NCI-H748 treated with DMSO at 0.1 percent for 48 hours (cell line): ENCODE results near the gene CRISP2.
A peak's percentile ranks its signal among the peaks of the same experiment; 100 is the strongest.
"Not testable (repeated sequence)": the region's sequence is repeated elsewhere in the genome, so short reads cannot be mapped to it uniquely, and the experiment has no call there.

Experiments used
- DNase-seq: peaks from one replicate; lab custom pipeline; 2025; lab: John Stamatoyannopoulos, UW

The CRISP2 gene

GRCh38 chr6:49713346-49713745 is at the start of gene CRISP2:
CRISP2 (minus strand) TSS chr6:49713543; CDS start chr6:49709196, 4,347 bp downstream.
- no peak for DNase-seq

- peak; percentile 27 for DNase-seq
Measured at GRCh38 chr6:49744259-49744658, 30.9 kb upstream of the CRISP2 start, which contains the start of gene CRISP3. CRISP3 (minus strand) TSS chr6:49744388; CDS start chr6:49744367, 21 bp downstream.

- no peak for DNase-seq
Measured at GRCh38 chr6:49743429-49743828, 30.1 kb upstream of the CRISP2 start.

DNA sequence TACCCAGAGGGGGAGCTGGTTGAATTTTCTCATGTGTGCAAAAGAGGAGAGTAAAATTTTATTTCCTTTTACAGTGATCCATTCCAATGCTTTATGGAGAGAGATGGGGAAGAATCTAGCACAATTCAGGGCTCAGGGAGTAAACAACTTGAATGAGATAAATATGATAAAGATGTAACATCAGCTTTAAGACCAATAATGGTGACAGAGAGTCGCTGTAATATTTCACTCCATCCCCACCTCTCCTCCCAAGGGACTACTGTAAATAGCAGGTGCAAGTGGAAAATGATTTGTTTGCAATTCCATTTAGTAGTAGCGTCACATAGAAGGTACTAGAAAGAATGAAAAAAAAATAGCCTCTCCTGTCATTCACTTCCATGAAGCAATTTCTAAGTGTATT is 26.1 kb upstream of the CRISP2 start:
- peak; percentile 89 for DNase-seq

- DNase-seq: no peak
Measured at GRCh38 chr6:49736017-49736508, 22.7 kb upstream of the CRISP2 start.

GRCh38 chr6:49733680-49734079 is 20.3 kb upstream of the CRISP2 start:
- DNase-seq: no peak

- DNase-seq: no peak
Measured at GRCh38 chr6:49732781-49733180, 19.4 kb upstream of the CRISP2 start.

GRCh38 chr6:49730251-49730650 is 16.9 kb upstream of the CRISP2 start:
- no peak for DNase-seq

- DNase-seq: not testable (repeated sequence)
Measured at GRCh38 chr6:49723917-49724316, 10.6 kb upstream of the CRISP2 start.

DNA sequence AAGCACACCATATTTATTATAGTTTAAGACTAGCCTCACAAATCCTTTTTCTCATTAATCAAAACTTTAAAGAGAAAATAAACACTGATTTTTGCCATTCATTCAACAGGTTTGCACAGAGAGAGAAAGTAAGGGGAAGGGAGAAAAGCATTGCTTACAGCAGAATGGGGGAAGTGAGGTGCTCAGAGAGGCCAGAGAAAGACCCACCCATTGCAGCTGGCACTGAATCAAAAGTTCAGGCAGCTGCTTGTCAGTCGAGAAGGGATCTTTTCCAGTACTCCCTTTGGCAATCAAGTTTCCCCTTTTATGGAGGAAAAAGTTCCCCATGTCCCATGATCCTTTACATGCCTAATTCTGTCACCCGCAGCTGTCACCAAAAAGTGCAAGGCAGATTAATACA is 8.0 kb upstream of the CRISP2 start:
- no peak for DNase-seq

GRCh38 chr6:49720372-49720771 is 7.0 kb upstream of the CRISP2 start:
- DNase-seq: no peak

DNA sequence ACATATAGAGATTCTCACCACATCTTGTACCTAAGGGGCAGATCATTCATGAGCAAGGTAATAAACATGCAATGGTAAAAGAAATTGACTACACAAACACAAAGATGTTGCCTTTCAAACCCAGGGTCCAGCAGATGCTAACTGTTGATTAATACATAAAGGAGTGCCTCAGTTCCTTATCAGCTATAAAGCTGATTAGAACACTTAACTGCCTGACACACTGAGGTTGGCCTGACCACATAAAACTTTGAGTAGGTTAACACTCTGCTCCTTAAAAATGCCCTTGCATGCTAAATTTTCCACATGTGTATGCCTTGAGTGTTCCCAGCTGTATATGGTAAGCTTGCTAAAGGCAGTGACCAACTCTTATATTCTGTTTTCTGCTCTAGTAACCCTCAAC is 14.9 kb downstream of the CRISP2 start:
- DNase-seq: no peak

DNA sequence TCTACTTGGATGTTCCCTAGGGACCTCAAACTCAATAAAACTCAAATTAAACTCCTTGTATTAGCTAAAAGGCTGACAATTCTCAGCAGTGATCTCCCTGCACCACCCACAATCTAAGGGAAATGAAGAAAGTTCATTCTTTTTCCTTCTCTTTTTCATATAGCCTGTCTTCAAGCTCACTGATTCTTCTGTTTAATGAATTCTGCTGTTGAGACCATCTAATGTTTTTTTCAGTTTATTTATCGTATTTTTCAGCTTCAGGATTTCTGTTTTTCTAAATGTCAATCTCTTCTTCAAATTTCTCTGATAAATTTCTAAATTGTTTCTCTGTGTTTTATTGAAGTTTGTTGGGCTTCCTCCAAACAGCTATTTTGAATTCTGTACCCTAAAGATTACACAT is 19.8 kb downstream of the CRISP2 start:
- DNase-seq: no peak

DNA sequence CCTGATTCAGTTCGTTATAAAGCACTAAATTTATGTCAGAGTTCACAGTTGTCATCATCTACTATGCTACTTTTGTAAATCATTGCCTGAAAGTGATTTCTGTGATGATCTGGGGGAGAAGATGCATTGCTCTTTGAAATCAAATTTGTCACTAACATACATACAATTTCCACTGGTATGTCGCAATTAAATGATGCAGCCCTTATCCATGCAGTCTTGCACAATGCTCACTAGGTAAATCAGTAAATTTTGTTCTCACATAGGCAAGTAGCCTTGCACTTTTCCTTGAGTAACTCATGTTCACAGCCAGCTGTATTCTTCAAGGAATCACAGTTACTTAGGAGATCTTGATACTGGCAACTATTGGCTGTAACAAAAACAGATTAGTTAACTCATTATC is 20.8 kb downstream of the CRISP2 start:
- DNase-seq: no peak

- DNase-seq: no peak
Measured at GRCh38 chr6:49676671-49677281, 36.6 kb downstream of the CRISP2 start.

GRCh38 chr6:49675816-49676215 is 37.5 kb downstream of the CRISP2 start:
- DNase-seq: no peak

DNA sequence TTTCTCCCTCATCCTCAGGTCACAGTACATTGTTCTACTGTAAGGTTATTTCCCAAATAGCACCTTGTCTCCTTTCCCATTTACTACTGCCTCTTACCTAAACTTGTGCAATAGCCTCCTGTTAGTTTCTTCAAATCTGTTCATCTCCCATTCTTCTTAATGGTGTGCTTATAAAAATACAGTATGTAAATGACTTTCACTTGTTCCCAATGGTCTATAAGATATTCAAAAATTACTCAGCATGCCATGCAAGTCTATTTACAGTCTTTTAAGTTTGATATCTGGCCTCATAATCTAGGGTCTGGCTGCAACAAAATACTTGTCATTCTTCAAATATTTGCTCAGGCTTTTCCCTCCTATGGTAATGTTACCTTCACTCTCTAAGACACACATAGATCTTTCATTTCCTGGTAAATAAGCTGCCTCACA is 45.2 kb downstream of the CRISP2 start:
- no peak for DNase-seq

- no peak for DNase-seq
Measured at GRCh38 chr6:49666930-49667757, 46.2 kb downstream of the CRISP2 start.

GRCh38 chr6:49666480-49666879 is 46.9 kb downstream of the CRISP2 start:
- DNase-seq: no peak

DNA sequence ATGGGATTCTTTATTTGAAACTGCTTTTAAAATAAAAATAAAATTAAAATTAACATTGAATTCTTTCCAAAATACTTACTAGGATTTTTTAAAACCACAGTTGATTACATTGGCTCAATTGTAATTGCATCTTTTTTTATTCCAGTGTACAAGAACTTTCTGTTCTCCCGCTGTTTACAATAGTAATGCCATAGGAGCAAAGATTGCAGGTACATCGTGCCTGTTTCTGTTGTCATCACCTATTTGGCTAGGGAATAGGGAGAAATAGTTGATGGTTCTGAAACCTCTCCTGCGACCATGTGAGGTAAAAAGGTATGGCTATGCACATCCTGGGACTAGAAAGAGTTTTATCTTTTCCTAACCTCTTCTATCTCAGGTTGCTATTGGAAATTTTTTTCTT is 48.5 kb downstream of the CRISP2 start:
- no peak for DNase-seq

GRCh38 chr6:49664054-49664453 is 49.3 kb downstream of the CRISP2 start:
- not testable (repeated sequence) for DNase-seq

DNA sequence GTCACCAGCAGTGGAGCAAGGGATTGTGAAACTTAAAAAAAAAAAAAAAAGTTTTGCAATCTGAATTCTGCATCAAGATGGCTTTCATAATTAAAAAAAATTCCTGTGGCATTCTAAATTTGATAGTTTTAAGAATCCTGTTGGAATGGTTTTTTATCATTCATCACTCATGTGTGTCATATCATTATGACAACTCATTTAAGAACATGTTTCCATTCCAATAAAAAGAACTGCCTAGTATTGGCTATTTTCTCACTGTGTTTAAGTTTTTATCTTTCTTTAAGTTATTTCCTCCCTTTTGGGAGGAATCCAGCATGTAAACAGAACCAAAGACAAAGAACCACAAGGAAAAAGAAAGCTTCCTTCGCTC is 50.5 kb downstream of the CRISP2 start:
- DNase-seq: no peak

GRCh38 chr6:49662231-49662891 is 51.0 kb downstream of the CRISP2 start:
- DNase-seq: no peak
